ENCODE measurements around the gene CDKN1C. TPM values are rescaled to one million over a fixed set of nuclear protein-coding genes. Genes with fewer than 3 reads are reported as not detected.

Gene CDKN1C
- total and polyA plus RNA-seq, 12 donors, result 16.9 to 55.3 (median 26.6) TPM

GRCh38 chr11:2930704-2931419 lies 45.3 kb upstream of the CDKN1C start:
- intact Hi-C loops (cut with DNase I), result no loop called here
- 42 to 47% methylated on average over 20 to 21 of the region's 21 CpGs for WGBS, 2 donors

GRCh38 chr11:2929950-2930703 lies 44.6 kb upstream of the CDKN1C start:
- Histone ChIP-seq H3K4me3 (peak overlapping the region in 9 of 10 donors; percentile 40 to 65 (median 55)), H3K27ac (peak overlapping the region in 4 of 10 donors; percentile 6 to 84 (median 13)), H3K4me1 (peaks cover 9 to 46% (median 23%) of the 10 kb centered on the region in 9 donors), H3K27me3 (peaks cover 0 to 51% (median 39%) of the 10 kb centered on the region in 7 donors), H3K9me3 (no peaks in the 10 kb centered on the region), H3K36me3 (no peaks in the 10 kb centered on the region)
- DNase-seq (peak in 1 of 2 donors; percentile 27), ATAC-seq (peak in 4 of 8 donors; percentile 4 to 47 (median 30))
- WGBS, 2 donors, result 6 to 9% methylated on average over 47 of the region's 47 CpGs
- TF ChIP-seq CTCF (IDR thresholded peaks at IDR 0.05), result peak in 1 of 9 donors; percentile 45
- intact Hi-C loops (cut with DNase I), result no loop called here

More at GRCh38 chr11:2930704-2931419, 45.3 kb upstream of the CDKN1C start:
- DNase-seq (peak; percentile 44 to 67), ATAC-seq (peak; percentile 36 to 69 (median 50))
- Histone ChIP-seq H3K27ac (peak overlapping the region in 4 of 10 donors; percentile 6 to 84 (median 13)), H3K27me3 (peaks cover 0 to 51% (median 39%) of the 10 kb centered on the region in 7 donors), H3K36me3 (no peaks in the 10 kb centered on the region), H3K4me3 (peak overlapping the region in 8 of 10 donors; percentile 40 to 65 (median 56)), H3K4me1 (peaks cover 9 to 46% (median 23%) of the 10 kb centered on the region in 9 donors), H3K9me3 (no peaks in the 10 kb centered on the region)
- peak; percentile 3 to 67 (median 51) for TF ChIP-seq CTCF (IDR thresholded peaks at IDR 0.05)

GRCh38 chr11:2929531-2929949 lies 44.0 kb upstream of the CDKN1C start:
- H3K27me3 ChIP-seq, result peaks cover 0 to 51% (median 39%) of the 10 kb centered on the region in 7 donors
- WGBS, 2 donors, result 2% methylated on average over 44 to 48 of the region's 48 CpGs
- H3K27ac ChIP-seq, result peak overlapping the region in 2 of 10 donors; percentile 10 to 84
- intact Hi-C loops (cut with DNase I), result no loop called here
- DNase-seq (peak in 1 of 2 donors; percentile 50), ATAC-seq (peak in 5 of 8 donors; percentile 10 to 48 (median 33))
- no peaks in the 10 kb centered on the region for H3K36me3 ChIP-seq
- H3K4me1 ChIP-seq, result peaks cover 9 to 46% (median 23%) of the 10 kb centered on the region in 9 donors
- H3K4me3 ChIP-seq, result peak overlapping the region in 9 of 10 donors; percentile 40 to 65 (median 55)
- TF ChIP-seq CTCF (IDR thresholded peaks at IDR 0.05), result no peak
- H3K9me3 ChIP-seq, result no peaks in the 10 kb centered on the region

Data from heart right ventricle (tissue), 16 donors.